ENCODE data around the gene RYR2.

RYR2 gene

GRCh38 chr1:237205400-237206064 is 163.5 kb downstream of the RYR2 start:
- no peak for FAIRE-seq

- FAIRE-seq, result no peak
Observed at GRCh38 chr1:237206065-237206414, 164.1 kb downstream of the RYR2 start.

- FAIRE-seq, result no peak
Observed at GRCh38 chr1:237211031-237211430, 169.0 kb downstream of the RYR2 start.

GRCh38 chr1:237211540-237211939 is 169.6 kb downstream of the RYR2 start:
- no peak for FAIRE-seq

- no peak for FAIRE-seq
Observed at GRCh38 chr1:237219751-237220642, 178.0 kb downstream of the RYR2 start.

- no peak for FAIRE-seq
Observed at GRCh38 chr1:237223419-237223818, 181.4 kb downstream of the RYR2 start.

GRCh38 chr1:237226177-237226944 is 184.4 kb downstream of the RYR2 start:
- no peak for FAIRE-seq

GRCh38 chr1:237227476-237227875 is 185.5 kb downstream of the RYR2 start:
- no peak for FAIRE-seq

- no peak for FAIRE-seq
Observed at GRCh38 chr1:237228421-237228820, 186.4 kb downstream of the RYR2 start.

- no peak for FAIRE-seq
Observed at GRCh38 chr1:237229333-237229732, 187.3 kb downstream of the RYR2 start.

GRCh38 chr1:237232501-237232900 is 190.5 kb downstream of the RYR2 start:
- FAIRE-seq, result no peak

GRCh38 chr1:237235091-237235490 is 193.1 kb downstream of the RYR2 start:
- no peak for FAIRE-seq

- FAIRE-seq, result no peak
Observed at GRCh38 chr1:237237721-237238120, 195.7 kb downstream of the RYR2 start.

- FAIRE-seq, result no peak
Observed at GRCh38 chr1:237239248-237239647, 197.3 kb downstream of the RYR2 start.

GRCh38 chr1:237241038-237241437 is 199.1 kb downstream of the RYR2 start:
- no peak for FAIRE-seq

- no peak for FAIRE-seq
Observed at GRCh38 chr1:237244778-237245177, 202.8 kb downstream of the RYR2 start.

GRCh38 chr1:237247442-237247841 is 205.5 kb downstream of the RYR2 start:
- no peak for FAIRE-seq

- FAIRE-seq, result no peak
Observed at GRCh38 chr1:237249120-237249519, 207.1 kb downstream of the RYR2 start.

GRCh38 chr1:237250055-237250454 is 208.1 kb downstream of the RYR2 start:
- FAIRE-seq, result no peak

- no peak for FAIRE-seq
Observed at GRCh38 chr1:237255071-237255470, 213.1 kb downstream of the RYR2 start.

- no peak for FAIRE-seq
Observed at GRCh38 chr1:237258871-237259270, 216.9 kb downstream of the RYR2 start.

GRCh38 chr1:237261198-237261597 is 219.2 kb downstream of the RYR2 start:
- no peak for FAIRE-seq

GRCh38 chr1:237267743-237268142 is 225.8 kb downstream of the RYR2 start:
- no peak for FAIRE-seq

- no peak for FAIRE-seq
Observed at GRCh38 chr1:237269938-237270337, 228.0 kb downstream of the RYR2 start.

All from colon (tissue), 2 donors.